ENCODE results near the gene ADK.

ADK gene

GRCh38 chr10:74243067-74243466, 92.0 kb downstream of the ADK start:
- ATAC-seq (replicated peaks): no peak
- H3K27ac Mint-ChIP-seq: no peak overlapping the region
- peaks cover 3% of the 10 kb centered on the region for H3K36me3 Mint-ChIP-seq (ENCODE audit: insufficient read depth)
- no peaks in the 10 kb centered on the region for H3K9me3 Mint-ChIP-seq
- no peaks in the 10 kb centered on the region for H3K4me1 Mint-ChIP-seq (ENCODE audit: low read depth in 2 of 2)
- no peaks in the 10 kb centered on the region for H3K27me3 Mint-ChIP-seq
- no peak for DNase-seq
- no peak overlapping the region for H3K4me3 Mint-ChIP-seq

- DNase-seq: peak; percentile 16 to 34 (median 27)
Observed at GRCh38 chr10:74244097-74244685, 93.2 kb downstream of the ADK start.

GRCh38 chr10:74244807-74245206, 93.8 kb downstream of the ADK start:
- Mint-ChIP-seq H3K9me3 (no peaks in the 10 kb centered on the region), H3K27ac (no peak overlapping the region), H3K4me1 (ENCODE audit: low read depth in 2 of 2) (peaks cover 0 to 3% of the 10 kb centered on the region in 2 donors), H3K36me3 (ENCODE audit: insufficient read depth) (peaks cover 6% of the 10 kb centered on the region), H3K27me3 (no peaks in the 10 kb centered on the region), H3K4me3 (no peak overlapping the region)
- no peak for ATAC-seq (replicated peaks)
- no peak for DNase-seq

More at GRCh38 chr10:74244097-74244685, 93.2 kb downstream of the ADK start:
- Mint-ChIP-seq H3K4me1 (ENCODE audit: low read depth in 2 of 2) (peaks cover 0 to 3% of the 10 kb centered on the region in 2 donors), H3K4me3 (no peak overlapping the region), H3K36me3 (ENCODE audit: insufficient read depth) (peaks cover 6% of the 10 kb centered on the region), H3K27ac (no peak overlapping the region), H3K9me3 (no peaks in the 10 kb centered on the region), H3K27me3 (no peaks in the 10 kb centered on the region)
- no peak for ATAC-seq (replicated peaks)

- ATAC-seq (replicated peaks): no peak
Observed at GRCh38 chr10:74246495-74246894, 95.5 kb downstream of the ADK start.

GRCh38 chr10:74249865-74250264, 98.8 kb downstream of the ADK start:
- ATAC-seq (replicated peaks): no peak
- no peaks in the 10 kb centered on the region for H3K27me3 Mint-ChIP-seq
- H3K9me3 Mint-ChIP-seq: no peaks in the 10 kb centered on the region
- H3K4me1 Mint-ChIP-seq (ENCODE audit: low read depth in 2 of 2): peaks cover 1 to 3% of the 10 kb centered on the region in 2 donors
- no peak overlapping the region for H3K4me3 Mint-ChIP-seq
- H3K36me3 Mint-ChIP-seq (ENCODE audit: insufficient read depth): peaks cover 6% of the 10 kb centered on the region
- no peak for DNase-seq
- H3K27ac Mint-ChIP-seq: no peak overlapping the region

More at GRCh38 chr10:74246495-74246894, 95.5 kb downstream of the ADK start:
- Mint-ChIP-seq H3K36me3 (ENCODE audit: insufficient read depth) (peaks cover 6% of the 10 kb centered on the region), H3K4me3 (no peak overlapping the region), H3K27ac (no peak overlapping the region), H3K4me1 (ENCODE audit: low read depth in 2 of 2) (peaks cover 0 to 3% of the 10 kb centered on the region in 2 donors), H3K27me3 (no peaks in the 10 kb centered on the region), H3K9me3 (no peaks in the 10 kb centered on the region)
- no peak for DNase-seq

GRCh38 chr10:74255214-74255613, 104.2 kb downstream of the ADK start:
- no peak for DNase-seq
- Mint-ChIP-seq H3K4me1 (ENCODE audit: low read depth in 2 of 2) (peaks cover 0 to 1% of the 10 kb centered on the region in 2 donors), H3K27me3 (no peaks in the 10 kb centered on the region), H3K9me3 (no peaks in the 10 kb centered on the region), H3K4me3 (no peak overlapping the region), H3K36me3 (ENCODE audit: insufficient read depth) (no peaks in the 10 kb centered on the region), H3K27ac (peak overlapping the region in 1 of 2 donors; percentile 68)
- no peak for ATAC-seq (replicated peaks)

GRCh38 chr10:74255888-74256357, 104.9 kb downstream of the ADK start:
- Mint-ChIP-seq H3K9me3 (no peaks in the 10 kb centered on the region), H3K36me3 (ENCODE audit: insufficient read depth) (no peaks in the 10 kb centered on the region), H3K4me3 (no peak overlapping the region), H3K4me1 (ENCODE audit: low read depth in 2 of 2) (peaks cover 0 to 1% of the 10 kb centered on the region in 2 donors), H3K27ac (no peak overlapping the region), H3K27me3 (no peaks in the 10 kb centered on the region)
- ATAC-seq (replicated peaks) (no peak), DNase-seq (no peak)

- H3K27me3 Mint-ChIP-seq: no peaks in the 10 kb centered on the region
- DNase-seq: no peak
- peaks cover 0 to 7% of the 10 kb centered on the region in 2 donors for H3K4me1 Mint-ChIP-seq (ENCODE audit: low read depth in 2 of 2)
- H3K36me3 Mint-ChIP-seq (ENCODE audit: insufficient read depth): no peaks in the 10 kb centered on the region
- H3K4me3 Mint-ChIP-seq: no peak overlapping the region
- no peak overlapping the region for H3K27ac Mint-ChIP-seq
- ATAC-seq (replicated peaks): no peak
- no peaks in the 10 kb centered on the region for H3K9me3 Mint-ChIP-seq
Observed at GRCh38 chr10:74262856-74263255, 111.8 kb downstream of the ADK start.

GRCh38 chr10:74263996-74264395, 113.0 kb downstream of the ADK start:
- ATAC-seq (replicated peaks): no peak

GRCh38 chr10:74272288-74272687, 121.3 kb downstream of the ADK start:
- DNase-seq: no peak
- no peak for ATAC-seq (replicated peaks)
- Mint-ChIP-seq H3K9me3 (no peaks in the 10 kb centered on the region), H3K27ac (no peak overlapping the region), H3K36me3 (ENCODE audit: insufficient read depth) (peaks cover 6% of the 10 kb centered on the region), H3K4me1 (ENCODE audit: low read depth in 2 of 2) (peaks cover 0 to 7% of the 10 kb centered on the region in 2 donors), H3K27me3 (no peaks in the 10 kb centered on the region), H3K4me3 (no peak overlapping the region)

More at GRCh38 chr10:74263996-74264395, 113.0 kb downstream of the ADK start:
- no peak overlapping the region for H3K4me3 Mint-ChIP-seq
- no peak for DNase-seq
- peaks cover 0 to 7% of the 10 kb centered on the region in 2 donors for H3K4me1 Mint-ChIP-seq (ENCODE audit: low read depth in 2 of 2)
- no peaks in the 10 kb centered on the region for H3K36me3 Mint-ChIP-seq (ENCODE audit: insufficient read depth)
- no peaks in the 10 kb centered on the region for H3K9me3 Mint-ChIP-seq
- no peak overlapping the region for H3K27ac Mint-ChIP-seq
- H3K27me3 Mint-ChIP-seq: no peaks in the 10 kb centered on the region

- peaks cover 0 to 7% of the 10 kb centered on the region in 2 donors for H3K4me1 Mint-ChIP-seq (ENCODE audit: low read depth in 2 of 2)
- H3K9me3 Mint-ChIP-seq: no peaks in the 10 kb centered on the region
- H3K4me3 Mint-ChIP-seq: no peak overlapping the region
- ATAC-seq (replicated peaks) (no peak), DNase-seq (no peak)
- peaks cover 6% of the 10 kb centered on the region for H3K36me3 Mint-ChIP-seq (ENCODE audit: insufficient read depth)
- no peaks in the 10 kb centered on the region for H3K27me3 Mint-ChIP-seq
- H3K27ac Mint-ChIP-seq: no peak overlapping the region
Observed at GRCh38 chr10:74275755-74276290, 124.8 kb downstream of the ADK start.

GRCh38 chr10:74276416-74276815, 125.4 kb downstream of the ADK start:
- DNase-seq (no peak), ATAC-seq (replicated peaks) (no peak)
- Mint-ChIP-seq H3K27me3 (no peaks in the 10 kb centered on the region), H3K4me1 (ENCODE audit: low read depth in 2 of 2) (peaks cover 0 to 7% of the 10 kb centered on the region in 2 donors), H3K27ac (peak overlapping the region in 1 of 2 donors; percentile 55), H3K9me3 (no peaks in the 10 kb centered on the region), H3K4me3 (no peak overlapping the region), H3K36me3 (ENCODE audit: insufficient read depth) (peaks cover 6% of the 10 kb centered on the region)

- H3K36me3 Mint-ChIP-seq (ENCODE audit: insufficient read depth): peaks cover 4% of the 10 kb centered on the region
- no peak overlapping the region for H3K27ac Mint-ChIP-seq
- DNase-seq (no peak), ATAC-seq (replicated peaks) (no peak)
- peaks cover 2 to 6% of the 10 kb centered on the region in 2 donors for H3K4me1 Mint-ChIP-seq (ENCODE audit: low read depth in 2 of 2)
- no peak overlapping the region for H3K4me3 Mint-ChIP-seq
- peaks cover 0 to 10% of the 10 kb centered on the region in 2 donors for H3K9me3 Mint-ChIP-seq
- no peaks in the 10 kb centered on the region for H3K27me3 Mint-ChIP-seq
Observed at GRCh38 chr10:74282151-74282847, 131.3 kb downstream of the ADK start.

GRCh38 chr10:74282848-74283210, 131.8 kb downstream of the ADK start:
- no peak for ATAC-seq (replicated peaks)
- Mint-ChIP-seq H3K4me3 (no peak overlapping the region), H3K36me3 (ENCODE audit: insufficient read depth) (peaks cover 4% of the 10 kb centered on the region), H3K27me3 (no peaks in the 10 kb centered on the region), H3K27ac (peak overlapping the region in 1 of 2 donors; percentile 47), H3K4me1 (ENCODE audit: low read depth in 2 of 2) (peaks cover 2 to 6% of the 10 kb centered on the region in 2 donors), H3K9me3 (peaks cover 0 to 10% of the 10 kb centered on the region in 2 donors)
- no peak for DNase-seq

Data from effector memory CD8-positive, alpha-beta T cell (primary cell).